H1 (cell line): ENCODE results near the gene LEKR1. TPM values are rescaled to one million over a fixed set of nuclear protein-coding genes. Genes with fewer than 3 reads are reported as not detected.

Experiments used
- CTCF ChIA-PET: fragments of 300-600 bp; sonication (Branson Sonifier 250); formaldehyde crosslinking; loops from one replicate; lab custom pipeline; 2021; ENCODE audit not compliant: partially characterized antibody; lab: Charles Lee
- POLR2A ChIA-PET: fragments of 300-600 bp; sonication (Branson Sonifier 250); formaldehyde crosslinking; loops from one replicate; lab custom pipeline; 2021; ENCODE audit warnings: inconsistent platforms; ENCODE audit not compliant: partially characterized antibody; lab: Charles Lee
- DNase-seq, 2 experiments: peaks; one replicate each; pipeline versions ENCODE4 v3.0.0 to v3.0.0-alpha.2; 2010 to 2022; ENCODE audit warnings: low spot score in 2 of 2, low read depth in 1 of 2, mixed read lengths in 1 of 2
- FAIRE-seq: peaks from 2 replicates; lab custom pipeline; 2011; peaks lifted over from hg19 to GRCh38; lab: Jason Lieb, UNC
- H2AFZ ChIP-seq: 2 replicates; pipeline ENCODE4 v1.8.1; 2012; ENCODE audit warnings: low read length, inconsistent platforms
- H2AK5ac ChIP-seq: 2 replicates; pipeline ENCODE4 v1.6.1; 2013; ENCODE audit warnings: low read depth, low read length
- H2BK120ac ChIP-seq: replicated peaks from 2 replicates; pipeline ENCODE3; 2013; ENCODE audit warnings: low read depth, low read length, inconsistent platforms
- H2BK12ac ChIP-seq: 2 replicates; pipeline ENCODE4 v1.6.1; 2013; ENCODE audit warnings: low read depth, low read length
- H2BK15ac ChIP-seq: 2 replicates; pipeline ENCODE4 v1.6.1; 2013; ENCODE audit warnings: low read length
- H2BK20ac ChIP-seq: 2 replicates; pipeline ENCODE4 v1.6.1; 2013; ENCODE audit warnings: low read length
- H2BK5ac ChIP-seq: 2 replicates; pipeline ENCODE4 v1.6.1; 2013; ENCODE audit warnings: low read depth, low read length
- H3K14ac ChIP-seq: 2 replicates; pipeline ENCODE4 v1.6.1; 2013; ENCODE audit warnings: inconsistent platforms; ENCODE audit not compliant: insufficient read length
- H3K18ac ChIP-seq: 2 replicates; pipeline ENCODE4 v1.6.1; 2013; ENCODE audit warnings: low read length; ENCODE audit errors: extremely low read depth
- H3K23ac ChIP-seq: 2 replicates; pipeline ENCODE4 v1.6.1; 2013; ENCODE audit warnings: inconsistent platforms; ENCODE audit not compliant: insufficient read length
- H3K23me2 ChIP-seq: 2 replicates; pipeline ENCODE4 v1.6.1; 2013; ENCODE audit warnings: low read depth, low read length
- H3K27ac ChIP-seq: 2 replicates; pipeline ENCODE4 v1.6.1; 2011; ENCODE audit warnings: low read depth, low read length, inconsistent platforms
- H3K27me3 ChIP-seq, 4 experiments: replicated peaks in 1 of 4; 1 replicate in 1 of 4; 2 replicates in 3 of 4; pipeline versions ENCODE4 v1.6.1 to v1.8.1; 2011 to 2013; ENCODE audit warnings: low read length in 3 of 4, mild to moderate bottlenecking in 3 of 4, inconsistent platforms in 2 of 4, mixed read lengths in 2 of 4, moderate library complexity in 1 of 4; ENCODE audit not compliant: control insufficient read depth in 3 of 4, insufficient read depth in 3 of 4; ENCODE audit errors: extremely low read depth in 1 of 4
- H3K36me3 ChIP-seq, 4 experiments: 2 replicates each; pipeline versions ENCODE4 v1.6.1 to v1.8.1; 2011 to 2013; ENCODE audit warnings: mild to moderate bottlenecking in 4 of 4, low read length in 3 of 4, moderate library complexity in 2 of 4, control low read depth in 1 of 4, inconsistent platforms in 1 of 4; ENCODE audit not compliant: insufficient read depth in 4 of 4, control insufficient read depth in 2 of 4
- H3K4ac ChIP-seq: replicated peaks from 2 replicates; pipeline ENCODE3; 2013; ENCODE audit warnings: low read length, low read depth, mixed read lengths, inconsistent platforms; ENCODE audit not compliant: insufficient read length
- H3K4me1 ChIP-seq, 4 experiments: replicated peaks in 1 of 4; 1 replicate in 1 of 4; 2 replicates in 3 of 4; pipeline versions ENCODE4 v1.6.1 to v1.8.1; 2011 to 2013; ENCODE audit warnings: low read length in 3 of 4, inconsistent platforms in 2 of 4, mixed read lengths in 1 of 4; ENCODE audit not compliant: insufficient read depth in 4 of 4, control insufficient read depth in 3 of 4
- H3K4me2 ChIP-seq, 2 experiments: 2 replicates each; pipeline versions ENCODE4 v1.6.1 to v1.8.1; 2011 to 2013; ENCODE audit warnings: low read depth in 2 of 2, low read length in 2 of 2, control low read depth in 1 of 2, inconsistent platforms in 1 of 2, mild to moderate bottlenecking in 1 of 2; ENCODE audit not compliant: insufficient read depth in 1 of 2
- H3K4me3 ChIP-seq, 4 experiments: fragments of 200-600, 300-600 bp in 1 of 4; sonication (generic), shearing (Covaris generic), sonication (Bioruptor Twin) in 1 of 4; 2 replicates each; pipeline versions ENCODE4 v1.5.1 to v1.8.1; 2011 to 2016; ENCODE audit warnings: low read length in 4 of 4, low read depth in 3 of 4, control low read depth in 2 of 4, inconsistent platforms in 2 of 4, mild to moderate bottlenecking in 2 of 4, mixed read lengths in 1 of 4, moderate library complexity in 1 of 4; ENCODE audit not compliant: insufficient read depth in 2 of 4; ENCODE audit errors: extremely low read depth in 1 of 4
- H3K56ac ChIP-seq: replicated peaks from 2 replicates; pipeline ENCODE3; 2013; ENCODE audit warnings: low read depth, mild to moderate bottlenecking, mixed read lengths, low read length, inconsistent platforms; ENCODE audit not compliant: insufficient read length
- H3K79me1 ChIP-seq: 2 replicates; pipeline ENCODE4 v1.6.1; 2013; ENCODE audit warnings: low read depth, low read length, control low read depth
- H3K79me2 ChIP-seq, 2 experiments: 2 replicates each; pipeline versions ENCODE4 v1.6.1 to v1.8.1; 2012 to 2013; ENCODE audit warnings: low read length in 2 of 2, mild to moderate bottlenecking in 2 of 2, inconsistent platforms in 1 of 2; ENCODE audit not compliant: insufficient read depth in 2 of 2, control insufficient read depth in 1 of 2
- H3K9ac ChIP-seq, 4 experiments: replicated peaks in 1 of 4; 1 replicate in 1 of 4; 2 replicates in 3 of 4; pipeline versions ENCODE4 v1.6.1 to v1.8.1; 2011 to 2013; ENCODE audit warnings: low read depth in 3 of 4, low read length in 3 of 4, control low read depth in 2 of 4, mild to moderate bottlenecking in 2 of 4, moderate library complexity in 2 of 4, inconsistent platforms in 1 of 4; ENCODE audit errors: extremely low read depth in 1 of 4
- H3K9me3 ChIP-seq, 2 experiments: 2 replicates each; pipeline versions ENCODE4 v1.6.1 to v1.8.1; 2012 to 2013; ENCODE audit warnings: mild to moderate bottlenecking in 2 of 2, moderate library complexity in 2 of 2, control low read depth in 1 of 2, inconsistent platforms in 1 of 2, low read depth in 1 of 2, low read length in 1 of 2, mixed read lengths in 1 of 2; ENCODE audit not compliant: insufficient read depth in 2 of 2
- H4K20me1 ChIP-seq, 2 experiments: replicated peaks in 1 of 2; 2 replicates each; pipeline versions ENCODE3 to v1.8.1; 2011 to 2013; ENCODE audit warnings: inconsistent platforms in 2 of 2, low read length in 2 of 2, mild to moderate bottlenecking in 1 of 2; ENCODE audit not compliant: insufficient read depth in 2 of 2, control insufficient read depth in 1 of 2
- H4K5ac ChIP-seq: 2 replicates; pipeline ENCODE4 v1.6.1; 2013; ENCODE audit warnings: low read length, low read depth, mixed read lengths, inconsistent platforms; ENCODE audit not compliant: insufficient read length
- H4K8ac ChIP-seq: 2 replicates; pipeline ENCODE4 v1.8.0; 2013; ENCODE audit warnings: mild to moderate bottlenecking, moderate library complexity, low read length, inconsistent platforms; ENCODE audit not compliant: insufficient read depth; ENCODE audit errors: extremely low read depth
- H4K91ac ChIP-seq: replicated peaks from 2 replicates; pipeline ENCODE3; 2013; ENCODE audit warnings: low read length, mixed read lengths, inconsistent platforms; ENCODE audit not compliant: insufficient read length
- ASH2L ChIP-seq: fragments of 200-600, 300-600 bp; sonication (generic); IDR thresholded peaks from one replicate; pipeline ENCODE4 v1.7.1; 2017; ENCODE audit warnings: low read length
- EZH2 ChIP-seq: fragments of 200-600 bp; sonication (generic); IDR thresholded peaks from 2 replicates; pipeline ENCODE4 v1.7.1; 2012; ENCODE audit warnings: low read depth, mild to moderate bottlenecking, moderate library complexity, low read length, inconsistent platforms; ENCODE audit not compliant: severe bottlenecking
- FOSL1 ChIP-seq: IDR thresholded peaks from 2 replicates; pipeline ENCODE4 v1.6.1; 2011; ENCODE audit warnings: mild to moderate bottlenecking, low read depth, low read length, moderate library complexity; ENCODE audit not compliant: insufficient read depth
- GTF2F1 ChIP-seq: IDR thresholded peaks from 2 replicates; pipeline ENCODE4 v1.6.1; 2012; ENCODE audit warnings: low read depth, low read length, improper control_type of control experiment, borderline replicate concordance
- HDAC6 ChIP-seq: IDR thresholded peaks from one replicate; pipeline ENCODE4 v1.7.1; 2012; ENCODE audit warnings: low read depth, mild to moderate bottlenecking, inconsistent platforms, low read length, moderate library complexity
- JUN ChIP-seq: IDR thresholded peaks from 2 replicates; pipeline ENCODE4 v1.6.1; 2011; ENCODE audit warnings: low read depth, mild to moderate bottlenecking, improper control_type of control experiment, low read length
- KDM1A ChIP-seq: fragments of 200-600, 300-600 bp; sonication (generic); IDR thresholded peaks from 2 replicates; pipeline ENCODE4 v1.7.1; 2016; ENCODE audit warnings: mild to moderate bottlenecking, low read length, borderline replicate concordance
- NRF1 ChIP-seq: IDR thresholded peaks from 2 replicates; pipeline ENCODE4 v1.6.1; 2011; ENCODE audit warnings: mild to moderate bottlenecking, low read depth, low read length, improper control_type of control experiment
- POLR2A ChIP-seq, 2 experiments: IDR thresholded peaks; 1 replicate in 1 of 2; 2 replicates in 1 of 2; pipeline ENCODE4 v1.6.1; 2011; ENCODE audit warnings: low read depth in 2 of 2, low read length in 2 of 2, mild to moderate bottlenecking in 2 of 2; ENCODE audit errors: control extremely low read depth in 1 of 2
- RAD21 ChIP-seq, 2 experiments: IDR thresholded peaks in 1 of 2; conservative IDR thresholded peaks in 1 of 2; 2 replicates each; pipeline ENCODE4 v1.6.1; 2011; ENCODE audit warnings: low read depth in 2 of 2, low read length in 2 of 2, improper control_type of control experiment in 1 of 2, inconsistent platforms in 1 of 2, mild to moderate bottlenecking in 1 of 2, moderate library complexity in 1 of 2
- RFX5 ChIP-seq: IDR thresholded peaks from 2 replicates; pipeline ENCODE4 v1.6.1; 2011; ENCODE audit warnings: low read depth, low read length, improper control_type of control experiment, borderline replicate concordance
- RXRA ChIP-seq: IDR thresholded peaks from 2 replicates; pipeline ENCODE4 v1.6.1; 2011; ENCODE audit warnings: low read depth, mild to moderate bottlenecking, low read length, moderate library complexity; ENCODE audit not compliant: insufficient read depth
- SAP30 ChIP-seq: fragments of 300-600 bp; sonication (generic); IDR thresholded peaks from 2 replicates; pipeline ENCODE4 v1.7.1; 2012; ENCODE audit warnings: low read length, moderate library complexity, mild to moderate bottlenecking, inconsistent platforms; ENCODE audit not compliant: insufficient read depth, insufficient replicate concordance
- SIRT6 ChIP-seq: IDR thresholded peaks from one replicate; pipeline ENCODE4 v1.7.1; 2012; ENCODE audit warnings: low read length, inconsistent platforms
- TEAD4 ChIP-seq: IDR thresholded peaks from 2 replicates; pipeline ENCODE4 v1.6.1; 2012; ENCODE audit warnings: low read depth, low read length, inconsistent platforms, mixed read lengths
- WGBS, 2 experiments: shearing (Covaris generic) in 1 of 2; methylation state at CpG; one replicate each; pipeline versions ENCODE4 v1.1.6 to v1.1.7; 2013 to 2015; ENCODE audit warnings: low lambda C conversion rate in 2 of 2, mixed read lengths in 2 of 2, inconsistent platforms in 1 of 2, low coverage in 1 of 2, missing lambda C conversion rate in 1 of 2; ENCODE audit not compliant: insufficient replicate concordance in 2 of 2, insufficient coverage in 1 of 2, insufficient read length in 1 of 2; ENCODE audit errors: extremely low coverage in 1 of 2, missing lambda C conversion rate in 1 of 2; 5-methylcytosine and 5-hydroxymethylcytosine counted together
- polyA plus RNA-seq, 7 experiments: library from polyadenylated mRNA; depleted of rRNA in 3 of 7; stranded (reverse) in 5 of 7; unstranded in 2 of 7; fragments of >200 nt in 5 of 7; fragments of 200-250 nt in 2 of 7; gene quantifications; 1 replicate in 5 of 7; 2 replicates in 1 of 7; 4 replicates in 1 of 7; pipeline versions ENCODE4 v1.2.1 to v1.2.3, GENCODE V29; 2011 to 2013; ENCODE audit warnings: missing spikeins in 2 of 7, mixed read lengths in 2 of 7
- total RNA-seq: library from RNA; stranded (reverse); fragmentation: NEBNext Ultra II Directional; extraction: Animal tissue kit (Norgen Biotek cat#: 25700); gene quantifications from 2 replicates; pipeline ENCODE4 v1.2.1, GENCODE V29; 2021

The LEKR1 gene
- total and polyA plus RNA-seq, 2 of the 8 experiments (the other 6 are each of a cell fraction or from before 2014, with no cell fraction given) = 0.08 TPM; not detected in 1

DNA sequence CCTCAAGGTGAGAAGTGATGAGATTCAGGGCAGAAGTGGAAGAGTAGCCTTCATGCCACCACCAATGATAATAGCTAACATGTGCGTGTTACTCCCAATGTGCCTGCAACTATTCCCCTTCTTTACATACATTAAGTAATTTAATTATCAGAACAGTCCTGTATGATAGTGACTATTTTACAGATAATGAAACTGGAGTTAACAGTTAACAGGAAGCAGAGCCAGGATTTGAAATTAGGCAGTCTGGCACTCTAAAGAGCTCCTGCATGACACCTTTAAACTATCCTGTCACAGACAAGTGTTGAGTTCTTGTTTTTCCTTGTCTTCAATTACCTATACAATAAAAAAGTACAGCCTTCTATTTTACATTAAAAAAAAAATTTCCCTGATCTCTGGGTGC is 148.8 kb downstream of the LEKR1 start:
- DNase-seq = no peak
- POLR2A ChIA-PET = interaction anchor here (0.7 kb wide), 1 partner anchor 447 kb away, joined by 3 read pairs; no protein-coding TSS in a partner anchor
- TF ChIP-seq HDAC6 (no peak), POLR2A (IDR thresholded peaks at IDR 0.05; ENCODE audit: control extremely low read depth in 1 of 2, low read depth in 2 of 2, low read length in 2 of 2) (no peak), KDM1A (no peak), JUN (no peak), SIRT6 (no peak), EZH2 (no peak), TEAD4 (no peak), GTF2F1 (no peak), RAD21 (IDR thresholded peaks at IDR 0.05 in 1 of 2, conservative IDR thresholded peaks at IDR 0.05 in 1 of 2; ENCODE audit: low read depth in 2 of 2, low read length in 2 of 2) (no peak), NRF1 (no peak), FOSL1 (no peak), RFX5 (no peak), ASH2L (no peak), RXRA (no peak), SAP30 (no peak)

More for the DNA sequence above, 148.8 kb downstream of the LEKR1 start:
- FAIRE-seq = no peak
- Histone ChIP-seq H2BK20ac (no peak overlapping the region), H3K9me3 (no peaks in the 10 kb centered on the region), H4K20me1 (no peaks in the 10 kb centered on the region), H3K14ac (no peak overlapping the region), H4K5ac (no peak overlapping the region), H3K18ac (no peak overlapping the region), H3K4me1 (peaks cover 0 to 4% (median 0%) of the 10 kb centered on the region in 4 experiments; a peak in 2 of 7 replicates), H3K4me3 (no peak overlapping the region), H3K23me2 (no peaks in the 10 kb centered on the region), H3K56ac (no peak overlapping the region), H2AFZ (no peak overlapping the region), H3K23ac (no peak overlapping the region), H3K9ac (no peak overlapping the region), H3K27me3 (no peaks in the 10 kb centered on the region), H2AK5ac (no peak overlapping the region), H2BK15ac (no peak overlapping the region), H2BK5ac (no peak overlapping the region), H3K36me3 (no peaks in the 10 kb centered on the region), H3K4ac (no peak overlapping the region), H3K27ac (no peak overlapping the region), H3K79me2 (no peaks in the 10 kb centered on the region), H2BK120ac (no peak overlapping the region), H2BK12ac (no peak overlapping the region), H3K4me2 (no peak overlapping the region), H3K79me1 (no peaks in the 10 kb centered on the region), H4K8ac (no peak overlapping the region), H4K91ac (no peak overlapping the region)
- CTCF ChIA-PET = interaction anchor here (0.7 to 1.2 kb wide), 4 partner anchors 8 to 834 kb away, joined by 3 read pairs; no protein-coding TSS in a partner anchor
- 90% methylated on average over 1 of the region's 1 CpG; no CpG with 5 or more reads in 1 of the 2 experiments for WGBS, 2 experiments
